Peyer's patch (tissue), 4 donors: ENCODE measurements around the gene PVALEF.

Experiments used
- POLR2A ChIP-seq, 2 donors: fragments of 450-650 bp; IDR thresholded peaks; one replicate each; pipeline ENCODE4 v1.5.1; 2017; ENCODE audit warnings: antibody characterized with exemption in 2 of 2, mild to moderate bottlenecking in 2 of 2, moderate library complexity in 2 of 2
- TF ChIP-seq, protein P1 (sequence below), 6 experiments: fragments of 450-650 bp in 4 of 6; fragments of 200-600 bp in 2 of 6; sonication (generic) in 1 of 6; IDR thresholded peaks; one replicate each; pipeline ENCODE4 v1.5.1; 2017 to 2019; ENCODE audit warnings: antibody characterized with exemption in 6 of 6, mild to moderate bottlenecking in 3 of 6, moderate library complexity in 1 of 6

DNA sequence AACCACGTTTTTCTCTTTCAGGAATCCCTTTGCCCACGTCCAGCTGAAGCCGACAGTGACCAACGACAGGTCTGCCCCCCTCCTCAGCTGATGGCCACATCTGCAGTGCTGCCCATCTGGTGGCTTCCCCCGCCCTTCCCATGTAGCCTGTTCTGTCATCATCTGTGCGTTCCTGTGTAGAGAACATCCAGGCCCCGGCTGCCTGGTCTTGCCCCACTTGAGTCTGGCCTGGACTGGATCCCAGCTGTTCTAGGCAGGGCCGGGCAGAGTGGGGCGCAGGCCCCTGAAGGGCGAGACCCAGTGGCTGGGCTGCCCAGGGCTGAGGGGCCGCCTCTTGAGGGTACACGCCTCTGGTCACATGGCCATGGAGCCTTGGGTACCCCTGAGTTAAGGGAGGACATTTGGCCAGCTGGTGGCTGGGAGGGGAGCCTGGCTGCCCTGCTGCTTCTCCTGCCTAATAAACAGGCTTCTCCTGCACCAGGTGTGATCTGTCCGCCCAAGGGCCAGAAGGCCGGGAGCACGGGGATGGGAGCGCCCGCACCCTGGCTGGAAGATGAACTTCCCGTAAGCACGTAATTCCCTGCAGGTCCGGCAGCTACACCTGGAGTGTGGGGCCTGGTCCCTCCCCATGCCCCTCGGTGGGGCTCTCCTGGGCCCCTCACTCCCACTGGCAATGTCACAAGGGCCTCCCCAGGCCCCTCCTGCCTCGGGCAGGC lies 49.4 kb upstream of the PVALEF start:
- TF ChIP-seq, protein P1, sequence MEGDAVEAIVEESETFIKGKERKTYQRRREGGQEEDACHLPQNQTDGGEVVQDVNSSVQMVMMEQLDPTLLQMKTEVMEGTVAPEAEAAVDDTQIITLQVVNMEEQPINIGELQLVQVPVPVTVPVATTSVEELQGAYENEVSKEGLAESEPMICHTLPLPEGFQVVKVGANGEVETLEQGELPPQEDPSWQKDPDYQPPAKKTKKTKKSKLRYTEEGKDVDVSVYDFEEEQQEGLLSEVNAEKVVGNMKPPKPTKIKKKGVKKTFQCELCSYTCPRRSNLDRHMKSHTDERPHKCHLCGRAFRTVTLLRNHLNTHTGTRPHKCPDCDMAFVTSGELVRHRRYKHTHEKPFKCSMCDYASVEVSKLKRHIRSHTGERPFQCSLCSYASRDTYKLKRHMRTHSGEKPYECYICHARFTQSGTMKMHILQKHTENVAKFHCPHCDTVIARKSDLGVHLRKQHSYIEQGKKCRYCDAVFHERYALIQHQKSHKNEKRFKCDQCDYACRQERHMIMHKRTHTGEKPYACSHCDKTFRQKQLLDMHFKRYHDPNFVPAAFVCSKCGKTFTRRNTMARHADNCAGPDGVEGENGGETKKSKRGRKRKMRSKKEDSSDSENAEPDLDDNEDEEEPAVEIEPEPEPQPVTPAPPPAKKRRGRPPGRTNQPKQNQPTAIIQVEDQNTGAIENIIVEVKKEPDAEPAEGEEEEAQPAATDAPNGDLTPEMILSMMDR (IDR thresholded peaks at IDR 0.05): no peak
- TF ChIP-seq POLR2A (IDR thresholded peaks at IDR 0.05): no peak
